ENCODE measurements around the gene KIRREL1.

Gene KIRREL1

DNA sequence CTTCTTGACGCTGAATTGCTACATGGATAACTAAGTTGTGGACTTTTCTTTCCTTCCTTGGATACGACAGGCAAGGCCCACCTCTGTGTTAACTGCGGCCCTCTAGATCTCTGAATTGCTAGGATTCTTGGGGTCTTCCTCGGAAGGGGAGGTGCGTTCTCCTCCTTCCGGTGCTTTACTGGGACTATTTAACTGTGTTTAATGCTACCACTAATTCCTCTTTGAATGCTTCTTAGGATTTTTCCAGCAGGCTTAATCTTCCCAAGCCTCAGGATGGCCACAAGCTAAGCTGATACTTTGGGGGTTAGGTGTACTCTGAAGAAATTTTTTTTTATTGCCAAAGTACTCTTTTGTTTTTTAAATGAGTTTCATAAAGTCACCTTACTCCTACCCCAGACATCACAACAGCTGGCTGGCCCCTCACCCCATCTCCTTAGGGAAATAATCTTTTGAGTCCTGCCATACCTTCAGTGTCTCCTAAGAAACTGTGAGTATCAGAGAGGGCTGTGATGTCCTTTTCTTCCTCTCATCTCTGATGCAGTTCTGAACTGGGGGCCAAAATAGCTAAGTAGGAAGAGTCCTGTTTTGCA is 21.4 kb downstream of the KIRREL1 start:
- no peak for ATAC-seq
- TF ChIP-seq PATZ1 (CRISPR knock-in tag; IDR thresholded peaks at IDR 0.05; ENCODE audit: borderline replicate concordance) (no peak), BACH2 (CRISPR knock-in tag; IDR thresholded peaks at IDR 0.05; ENCODE audit: borderline replicate concordance) (no peak), ESRRG (CRISPR knock-in tag; IDR thresholded peaks at IDR 0.05) (no peak), CSDC2 (CRISPR knock-in tag; IDR thresholded peaks at IDR 0.05) (no peak), GLIS3 (CRISPR knock-in tag; IDR thresholded peaks at IDR 0.05) (no peak), OSR1 (CRISPR knock-in tag; IDR thresholded peaks at IDR 0.05) (no peak), RARB (CRISPR knock-in tag; IDR thresholded peaks at IDR 0.05) (no peak), CSRNP3 (CRISPR knock-in tag; IDR thresholded peaks at IDR 0.05) (no peak), ZC3H10 (CRISPR knock-in tag; IDR thresholded peaks at IDR 0.05) (no peak), ISL1 (CRISPR knock-in tag; IDR thresholded peaks at IDR 0.05) (no peak)

GRCh38 chr1:158016651-158017335 is 23.3 kb downstream of the KIRREL1 start:
- ATAC-seq: no peak
- TF ChIP-seq RARB (CRISPR knock-in tag; IDR thresholded peaks at IDR 0.05): no peak

DNA sequence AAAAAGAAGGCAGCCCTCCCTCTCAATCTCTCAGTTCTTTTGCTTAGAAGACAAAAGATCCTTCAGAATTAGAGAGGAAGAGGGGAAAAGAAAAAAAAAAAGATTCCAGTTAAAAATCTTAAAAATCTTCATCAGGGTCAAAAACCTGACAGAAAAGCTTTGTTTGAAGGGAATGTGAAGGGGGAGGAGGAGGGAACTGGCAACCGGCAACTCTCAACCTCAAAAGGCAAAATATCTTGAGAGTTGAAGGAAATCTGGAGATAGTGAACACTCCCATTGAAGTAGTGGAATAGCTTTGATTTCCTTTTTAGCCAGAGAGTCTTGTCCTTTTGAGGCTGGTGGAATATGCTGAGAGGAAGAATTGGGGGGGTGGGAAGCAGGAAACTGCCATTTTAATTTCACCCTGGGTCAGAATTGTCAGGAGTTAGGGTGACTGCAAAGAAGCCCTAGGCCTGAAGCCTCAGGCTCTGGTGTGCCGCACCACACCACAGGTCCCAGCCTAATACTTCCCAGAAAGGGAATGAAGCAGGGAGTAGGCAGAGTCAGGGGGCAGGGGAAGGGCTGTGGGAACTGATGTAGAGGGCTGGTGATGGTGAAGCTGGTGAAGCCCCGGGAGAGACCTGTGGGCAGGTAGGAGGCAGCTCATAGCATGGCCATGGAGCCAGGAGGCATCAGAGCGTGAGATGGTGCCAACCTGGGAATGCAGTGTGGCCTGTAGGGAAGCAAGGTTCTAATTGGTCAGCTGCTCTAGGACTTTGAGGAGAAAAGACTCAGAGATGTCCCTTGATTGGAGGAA is 24.6 kb downstream of the KIRREL1 start:
- TF ChIP-seq TSHZ2 (CRISPR knock-in tag; IDR thresholded peaks at IDR 0.05) (no peak), ZC3H10 (CRISPR knock-in tag; IDR thresholded peaks at IDR 0.05) (no peak), PPARA (CRISPR knock-in tag; IDR thresholded peaks at IDR 0.05; ENCODE audit: borderline replicate concordance) (no peak), TCF4 (CRISPR knock-in tag; IDR thresholded peaks at IDR 0.05; ENCODE audit: borderline replicate concordance) (no peak), CSRNP3 (CRISPR knock-in tag; IDR thresholded peaks at IDR 0.05) (no peak), ESRRG (CRISPR knock-in tag; IDR thresholded peaks at IDR 0.05) (no peak), CREB5 (CRISPR knock-in tag; IDR thresholded peaks at IDR 0.05; ENCODE audit: low read depth) (no peak), ZFP30 (CRISPR knock-in tag; IDR thresholded peaks at IDR 0.05) (no peak), ISL1 (CRISPR knock-in tag; IDR thresholded peaks at IDR 0.05) (no peak), BACH2 (CRISPR knock-in tag; IDR thresholded peaks at IDR 0.05; ENCODE audit: borderline replicate concordance) (no peak), GLIS3 (CRISPR knock-in tag; IDR thresholded peaks at IDR 0.05) (no peak), CSDC2 (CRISPR knock-in tag; IDR thresholded peaks at IDR 0.05) (no peak), ZNF70 (CRISPR knock-in tag; IDR thresholded peaks at IDR 0.05) (no peak), RARB (CRISPR knock-in tag; IDR thresholded peaks at IDR 0.05) (no peak), TOX (CRISPR knock-in tag; IDR thresholded peaks at IDR 0.05; ENCODE audit: borderline replicate concordance) (no peak), ZNF565 (CRISPR knock-in tag; conservative IDR thresholded peaks at IDR 0.05; ENCODE audit: low read depth) (no peak)
- no peak for ATAC-seq
